ENCODE measurements around the gene ADCY9.

DNA sequence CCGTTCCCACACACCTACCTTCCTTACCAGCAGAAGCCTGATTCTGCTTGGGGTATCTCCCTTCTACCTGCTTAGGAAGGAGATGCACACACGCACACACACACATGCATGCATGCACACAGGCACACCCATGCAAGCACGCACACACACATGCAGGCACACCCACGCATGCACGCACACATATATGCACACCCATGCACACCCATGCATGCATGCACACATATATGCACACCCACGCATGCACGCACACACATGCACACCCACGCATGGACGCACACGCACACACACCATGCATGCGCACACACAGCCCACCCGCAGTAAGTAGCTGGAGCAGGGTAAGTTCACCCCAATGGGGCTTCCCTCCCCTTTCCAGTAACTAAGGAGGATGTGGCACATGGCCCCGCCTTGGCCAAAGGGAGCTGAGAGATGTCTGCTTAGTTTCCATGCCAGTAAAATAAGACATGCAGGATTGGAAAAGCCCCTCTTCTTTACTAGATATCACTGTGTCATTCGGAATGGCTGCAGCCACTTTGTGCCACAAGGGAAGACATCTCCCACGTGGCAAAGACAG lies 33.7 kb downstream of the ADCY9 start:
- TF ChIP-seq RCOR1 (IDR thresholded peaks at IDR 0.05; ENCODE audit: low read depth, low read length) (no peak), JUN (IDR thresholded peaks at IDR 0.05) (no peak), KDM1A (IDR thresholded peaks at IDR 0.05; ENCODE audit: low read depth) (no peak), FOSL2 (IDR thresholded peaks at IDR 0.05) (no peak), FOSL2 (CRISPR knock-in tag; IDR thresholded peaks at IDR 0.05) (no peak), BHLHE40 (IDR thresholded peaks at IDR 0.05; ENCODE audit: low read depth, low read length) (no peak), EP300 (IDR thresholded peaks at IDR 0.05) (no peak)
- TF ChIP-seq, protein P1, sequence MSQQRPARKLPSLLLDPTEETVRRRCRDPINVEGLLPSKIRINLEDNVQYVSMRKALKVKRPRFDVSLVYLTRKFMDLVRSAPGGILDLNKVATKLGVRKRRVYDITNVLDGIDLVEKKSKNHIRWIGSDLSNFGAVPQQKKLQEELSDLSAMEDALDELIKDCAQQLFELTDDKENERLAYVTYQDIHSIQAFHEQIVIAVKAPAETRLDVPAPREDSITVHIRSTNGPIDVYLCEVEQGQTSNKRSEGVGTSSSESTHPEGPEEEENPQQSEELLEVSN (IDR thresholded peaks at IDR 0.05; ENCODE audit: borderline replicate concordance, low read depth): no peak
- TF ChIP-seq, protein P2, sequence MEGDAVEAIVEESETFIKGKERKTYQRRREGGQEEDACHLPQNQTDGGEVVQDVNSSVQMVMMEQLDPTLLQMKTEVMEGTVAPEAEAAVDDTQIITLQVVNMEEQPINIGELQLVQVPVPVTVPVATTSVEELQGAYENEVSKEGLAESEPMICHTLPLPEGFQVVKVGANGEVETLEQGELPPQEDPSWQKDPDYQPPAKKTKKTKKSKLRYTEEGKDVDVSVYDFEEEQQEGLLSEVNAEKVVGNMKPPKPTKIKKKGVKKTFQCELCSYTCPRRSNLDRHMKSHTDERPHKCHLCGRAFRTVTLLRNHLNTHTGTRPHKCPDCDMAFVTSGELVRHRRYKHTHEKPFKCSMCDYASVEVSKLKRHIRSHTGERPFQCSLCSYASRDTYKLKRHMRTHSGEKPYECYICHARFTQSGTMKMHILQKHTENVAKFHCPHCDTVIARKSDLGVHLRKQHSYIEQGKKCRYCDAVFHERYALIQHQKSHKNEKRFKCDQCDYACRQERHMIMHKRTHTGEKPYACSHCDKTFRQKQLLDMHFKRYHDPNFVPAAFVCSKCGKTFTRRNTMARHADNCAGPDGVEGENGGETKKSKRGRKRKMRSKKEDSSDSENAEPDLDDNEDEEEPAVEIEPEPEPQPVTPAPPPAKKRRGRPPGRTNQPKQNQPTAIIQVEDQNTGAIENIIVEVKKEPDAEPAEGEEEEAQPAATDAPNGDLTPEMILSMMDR (IDR thresholded peaks at IDR 0.05): no peak

Data from A549 (cell line).